PFSK-1 (cell line): ENCODE measurements around the gene PAGE4.

Source experiments
- POLR2AphosphoS5 ChIP-seq: IDR thresholded peaks from 2 replicates; pipeline ENCODE4 v1.6.1; 2012; ENCODE audit warnings: low read depth, mild to moderate bottlenecking, control low read depth, low read length, moderate library complexity
- REST ChIP-seq, 2 experiments: IDR thresholded peaks; 2 replicates each; pipeline versions ENCODE4 v1.6.1 to v1.8.0; 2011 to 2012; ENCODE audit warnings: low read depth in 2 of 2, low read length in 2 of 2, control low read depth in 1 of 2, inconsistent platforms in 1 of 2, mild to moderate bottlenecking in 1 of 2, moderate library complexity in 1 of 2; ENCODE audit not compliant: insufficient read depth in 1 of 2
- SIN3A ChIP-seq: IDR thresholded peaks from 2 replicates; pipeline ENCODE4 v1.6.1; 2012; ENCODE audit warnings: mild to moderate bottlenecking, low read length, moderate library complexity, borderline replicate concordance; ENCODE audit not compliant: insufficient read depth

- TF ChIP-seq REST (IDR thresholded peaks at IDR 0.05; ENCODE audit: insufficient read depth in 1 of 2, low read depth in 2 of 2, low read length in 2 of 2) (no peak), POLR2AphosphoS5 (no peak), SIN3A (no peak)
Measured at GRCh38 chrX:49848275-49848674, 19.2 kb downstream of the PAGE4 start.
